Loucy (cell line): ENCODE measurements around the gene ATP1A3.
"Not testable (repeated sequence)": the region's sequence is repeated elsewhere in the genome, so short reads cannot be mapped to it uniquely, and the experiment has no call there.

Experiments
- H2AFZ ChIP-seq: fragments of 200-600 bp; sonication (generic); 2 replicates; pipeline ENCODE4 v1.6.0; 2016; ENCODE audit warnings: antibody characterized with exemption, mild to moderate bottlenecking, low read length, moderate library complexity
- H3F3A ChIP-seq: fragments of 200-600 bp; 2 replicates; pipeline ENCODE4 v1.6.0; 2016; ENCODE audit warnings: antibody characterized with exemption, low read depth, mild to moderate bottlenecking
- H3K27me3 ChIP-seq: fragments of 200-600 bp; sonication (generic); 2 replicates; pipeline ENCODE4 v1.6.1; 2014; ENCODE audit warnings: low read length, mild to moderate bottlenecking; ENCODE audit not compliant: insufficient read depth, poor library complexity, severe bottlenecking
- H3K36me3 ChIP-seq: fragments of 200-600 bp; sonication (generic); 2 replicates; pipeline ENCODE4 v1.6.1; 2016; ENCODE audit warnings: low read length; ENCODE audit not compliant: insufficient read depth
- H3K4me1 ChIP-seq: fragments of 200-600 bp; sonication (generic); 2 replicates; pipeline ENCODE4 v1.5.1; 2014; ENCODE audit warnings: low read length, mild to moderate bottlenecking; ENCODE audit not compliant: insufficient read depth, poor library complexity, severe bottlenecking
- H3K4me2 ChIP-seq: fragments of 200-600 bp; sonication (generic); 2 replicates; pipeline ENCODE4 v1.6.0; 2014; ENCODE audit warnings: antibody characterized with exemption, low read length, low read depth, mild to moderate bottlenecking; ENCODE audit not compliant: poor library complexity, severe bottlenecking
- H3K4me3 ChIP-seq: fragments of 200-600 bp; sonication (generic); 2 replicates; pipeline ENCODE4 v1.5.1; 2014; ENCODE audit warnings: low read length, mild to moderate bottlenecking, mixed read lengths; ENCODE audit not compliant: poor library complexity, severe bottlenecking
- H3K79me2 ChIP-seq: fragments of 200-600 bp; sonication (generic); 2 replicates; pipeline ENCODE4 v1.6.1; 2014; ENCODE audit warnings: low read length; ENCODE audit not compliant: insufficient read depth
- H3K9ac ChIP-seq: fragments of 200-600 bp; sonication (generic); 2 replicates; pipeline ENCODE4 v1.6.0; 2014; ENCODE audit warnings: mild to moderate bottlenecking, low read depth, low read length, moderate library complexity; ENCODE audit not compliant: poor library complexity, severe bottlenecking
- H3K9me2 ChIP-seq: fragments of 200-600 bp; sonication (generic); replicated peaks from 2 replicates; pipeline ENCODE4 v1.6.1; 2016; ENCODE audit warnings: low read depth, low read length, mixed read lengths
- H3K9me3 ChIP-seq: fragments of 200-600 bp; sonication (generic); 2 replicates; pipeline ENCODE4 v1.6.1; 2014; ENCODE audit warnings: mild to moderate bottlenecking, antibody characterized with exemption, low read length, low read depth; ENCODE audit not compliant: insufficient read depth
- H4K20me1 ChIP-seq: fragments of 200-600 bp; sonication (generic); 2 replicates; pipeline ENCODE4 v1.6.0; 2014; ENCODE audit warnings: antibody characterized with exemption, low read length, mild to moderate bottlenecking; ENCODE audit not compliant: insufficient read depth, poor library complexity, severe bottlenecking
- EZH2phosphoT487 ChIP-seq: fragments of 200-600 bp; IDR thresholded peaks from 2 replicates; pipeline ENCODE4 v1.6.1; 2018; ENCODE audit warnings: antibody characterized with exemption, mild to moderate bottlenecking, moderate library complexity, borderline replicate concordance
- TF ChIP-seq, protein P1 (sequence below): fragments of 200-600 bp; sonication (generic); conservative IDR thresholded peaks from 2 replicates; pipeline ENCODE4 v1.5.1; 2014; ENCODE audit warnings: mild to moderate bottlenecking, antibody characterized with exemption, low read length

The ATP1A3 gene

DNA sequence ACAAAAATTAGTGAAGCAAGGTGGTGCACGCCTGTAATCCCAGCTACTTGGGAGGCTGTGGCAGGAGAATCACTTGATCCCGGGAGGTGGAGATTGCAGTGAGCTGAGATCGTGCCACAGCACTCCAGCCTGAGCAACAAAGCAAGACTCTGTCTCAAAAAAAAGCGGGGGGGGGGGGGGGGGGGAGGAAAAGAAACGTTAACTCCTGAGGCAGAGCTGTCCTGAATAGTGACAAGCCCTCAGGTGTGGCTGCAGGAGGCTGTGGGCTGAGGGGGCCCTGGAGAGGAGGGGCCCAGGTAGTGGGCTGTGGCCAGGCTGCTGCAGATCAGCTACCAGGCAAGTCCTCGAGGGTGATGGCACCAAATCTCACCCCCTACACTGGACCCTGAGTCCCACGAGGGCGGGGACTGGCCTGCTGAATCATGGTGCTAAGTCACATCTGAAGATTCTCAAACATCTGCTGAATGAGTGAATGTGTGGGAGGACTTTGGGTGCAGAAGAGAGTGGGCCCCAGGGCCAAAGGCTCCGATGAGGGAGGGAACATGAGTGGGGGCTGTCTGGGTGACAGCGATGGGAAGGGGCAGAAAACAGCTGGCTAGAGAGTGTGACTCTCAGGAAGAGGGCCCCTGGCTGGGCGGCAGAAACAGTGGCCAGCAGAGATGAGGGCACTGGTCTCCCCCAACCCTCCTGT is 24.6 kb upstream of the ATP1A3 start:
- Histone ChIP-seq H3K9ac (no peak overlapping the region), H3K4me2 (no peak overlapping the region), H3K79me2 (no peaks in the 10 kb centered on the region), H3K9me2 (no peaks in the 10 kb centered on the region), H3K4me1 (peaks cover 15% of the 10 kb centered on the region), H3K4me3 (no peak overlapping the region), H3K27me3 (no peaks in the 10 kb centered on the region), H3K9me3 (no peaks in the 10 kb centered on the region), H3F3A (no peaks in the 10 kb centered on the region), H4K20me1 (no peaks in the 10 kb centered on the region), H3K36me3 (no peaks in the 10 kb centered on the region), H2AFZ (no peak overlapping the region)
- TF ChIP-seq, protein P1, sequence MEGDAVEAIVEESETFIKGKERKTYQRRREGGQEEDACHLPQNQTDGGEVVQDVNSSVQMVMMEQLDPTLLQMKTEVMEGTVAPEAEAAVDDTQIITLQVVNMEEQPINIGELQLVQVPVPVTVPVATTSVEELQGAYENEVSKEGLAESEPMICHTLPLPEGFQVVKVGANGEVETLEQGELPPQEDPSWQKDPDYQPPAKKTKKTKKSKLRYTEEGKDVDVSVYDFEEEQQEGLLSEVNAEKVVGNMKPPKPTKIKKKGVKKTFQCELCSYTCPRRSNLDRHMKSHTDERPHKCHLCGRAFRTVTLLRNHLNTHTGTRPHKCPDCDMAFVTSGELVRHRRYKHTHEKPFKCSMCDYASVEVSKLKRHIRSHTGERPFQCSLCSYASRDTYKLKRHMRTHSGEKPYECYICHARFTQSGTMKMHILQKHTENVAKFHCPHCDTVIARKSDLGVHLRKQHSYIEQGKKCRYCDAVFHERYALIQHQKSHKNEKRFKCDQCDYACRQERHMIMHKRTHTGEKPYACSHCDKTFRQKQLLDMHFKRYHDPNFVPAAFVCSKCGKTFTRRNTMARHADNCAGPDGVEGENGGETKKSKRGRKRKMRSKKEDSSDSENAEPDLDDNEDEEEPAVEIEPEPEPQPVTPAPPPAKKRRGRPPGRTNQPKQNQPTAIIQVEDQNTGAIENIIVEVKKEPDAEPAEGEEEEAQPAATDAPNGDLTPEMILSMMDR = no peak
- TF ChIP-seq EZH2phosphoT487 = no peak

DNA sequence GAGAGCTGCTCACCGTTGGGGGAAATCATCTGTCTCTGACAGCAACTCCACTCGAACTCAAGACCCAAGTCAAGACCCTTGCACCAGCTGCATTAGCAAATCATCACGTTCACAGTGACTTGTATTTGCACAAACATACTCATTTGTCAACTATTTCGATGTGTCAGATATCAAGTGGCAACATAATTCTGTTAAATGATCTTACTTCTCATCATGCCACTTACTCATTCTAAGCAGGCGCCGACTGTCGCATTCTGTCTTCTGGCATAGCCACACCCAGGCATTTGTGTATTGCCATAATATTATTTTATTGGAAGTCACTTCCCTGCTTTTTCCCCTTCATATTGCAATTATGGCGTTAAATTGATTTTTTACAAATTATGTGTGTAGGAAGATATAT is 23.0 kb upstream of the ATP1A3 start:
- Histone ChIP-seq H3K79me2 (no peaks in the 10 kb centered on the region), H3K9me2 (no peaks in the 10 kb centered on the region), H3K27me3 (no peaks in the 10 kb centered on the region), H3K4me1 (peaks cover 13% of the 10 kb centered on the region), H2AFZ (no peak overlapping the region), H4K20me1 (no peaks in the 10 kb centered on the region), H3K9ac (no peak overlapping the region), H3K4me2 (no peak overlapping the region), H3F3A (no peaks in the 10 kb centered on the region), H3K36me3 (no peaks in the 10 kb centered on the region), H3K4me3 (no peak overlapping the region), H3K9me3 (no peaks in the 10 kb centered on the region)
- TF ChIP-seq, protein P1 = no peak
- TF ChIP-seq EZH2phosphoT487 = no peak

DNA sequence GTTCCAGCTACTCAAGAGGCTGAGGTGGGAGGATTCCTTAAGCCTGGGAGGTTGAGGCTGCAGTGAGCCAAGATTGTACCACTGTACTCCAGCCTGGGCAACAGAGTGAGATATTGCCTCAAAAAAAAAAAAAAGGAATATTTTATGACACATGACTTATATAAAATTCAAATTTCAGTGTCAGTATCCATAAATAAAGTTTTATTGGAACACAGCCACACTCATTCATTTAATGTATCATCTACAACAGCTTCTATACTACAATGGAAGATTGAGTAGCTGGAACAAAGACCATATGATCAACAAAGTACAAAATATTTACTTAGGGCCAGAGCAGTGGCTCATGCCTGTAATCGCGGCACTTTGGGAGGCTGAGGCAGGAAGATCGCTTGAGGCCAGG is 18.7 kb upstream of the ATP1A3 start:
- not testable (repeated sequence) for H3K4me1 ChIP-seq, H3K9me3 ChIP-seq, H3K4me3 ChIP-seq, H2AFZ ChIP-seq, H3K4me2 ChIP-seq, H3F3A ChIP-seq, H3K79me2 ChIP-seq, H4K20me1 ChIP-seq, H3K9me2 ChIP-seq, H3K9ac ChIP-seq, H3K36me3 ChIP-seq, H3K27me3 ChIP-seq
